Panc1 (cell line): ENCODE results near the gene SLC39A7. TPM values are rescaled to one million over a fixed set of nuclear protein-coding genes. Genes with fewer than 3 reads are reported as not detected.

Source experiments
- ATAC-seq: fragments of 200-7000 bp; cut with Tn5 transposase; 2 replicates; pipeline ENCODE4 v1.9.1; 2020; ENCODE audit warnings: mild to moderate bottlenecking, moderate library complexity
- Bru-seq: library from RNA; stranded (reverse); fragments of 400-500 nt; gene quantifications from one replicate; lab custom pipeline; 2021; lab: Mats Ljungman, UMichigan
- BruChase-seq, 2 experiments: library from RNA; stranded (reverse); fragments of 400-500 nt; gene quantifications; one replicate each; lab custom pipeline; 2021; lab: Mats Ljungman, UMichigan
- BruUV-seq: library from RNA; stranded (reverse); fragments of 400-500 nt; replicated peaks from 2 replicates; lab custom pipeline; 2021; lab: Mats Ljungman, UMichigan
- CTCF ChIA-PET: fragments of 300-600 bp; sonication (Branson Sonifier 250); formaldehyde crosslinking; loops from one replicate; lab custom pipeline; 2022; ENCODE audit warnings: antibody characterized with exemption; lab: Charles Lee
- POLR2A ChIA-PET: fragments of 300-600 bp; sonication (Branson Sonifier 250); formaldehyde crosslinking; loops from one replicate; lab custom pipeline; 2022; ENCODE audit warnings: antibody characterized with exemption; lab: Charles Lee
- DNase-seq: peaks from one replicate; pipeline ENCODE4 v3.0.0-alpha.2; 2010; ENCODE audit warnings: low read depth, low spot score
- H3K27ac ChIP-seq: 2 replicates; pipeline ENCODE4 v1.5.1; 2011; ENCODE audit warnings: mild to moderate bottlenecking, low read length, inconsistent platforms
- H3K27me3 ChIP-seq: fragments of 200-500 bp; sonication (Bioruptor generic); 2 replicates; pipeline ENCODE4 v1.6.0; 2014; ENCODE audit warnings: low read length, inconsistent platforms; ENCODE audit not compliant: control insufficient read depth, insufficient read depth
- H3K36me3 ChIP-seq: fragments of 200-500 bp; sonication (Bioruptor generic); 2 replicates; pipeline ENCODE4 v1.5.1; 2014; ENCODE audit warnings: inconsistent platforms, mild to moderate bottlenecking, low read length, moderate library complexity; ENCODE audit not compliant: control insufficient read depth, insufficient read depth
- H3K4me1 ChIP-seq: 2 replicates; pipeline ENCODE4 v1.5.1; 2011; ENCODE audit warnings: inconsistent platforms, mild to moderate bottlenecking, low read length, moderate library complexity; ENCODE audit not compliant: control insufficient read depth, insufficient read depth
- H3K4me3 ChIP-seq, 2 experiments: 2 replicates each; pipeline ENCODE4 v1.5.1; 2011 to 2012; ENCODE audit warnings: low read depth in 2 of 2, low read length in 2 of 2, mild to moderate bottlenecking in 2 of 2, inconsistent platforms in 1 of 2, moderate library complexity in 1 of 2
- H3K9me3 ChIP-seq: fragments of 200-500 bp; sonication (Bioruptor generic); 2 replicates; pipeline ENCODE4 v1.5.1; 2014; ENCODE audit warnings: low read depth, mild to moderate bottlenecking, inconsistent platforms, low read length, moderate library complexity; ENCODE audit not compliant: control insufficient read depth, insufficient read depth
- CTCF ChIP-seq: fragments of 450-650 bp; IDR thresholded peaks from 2 replicates; pipeline ENCODE4 v1.5.1; 2017; ENCODE audit warnings: mild to moderate bottlenecking
- POLR2AphosphoS5 ChIP-seq: IDR thresholded peaks from 2 replicates; pipeline ENCODE4 v1.6.1; 2012; ENCODE audit warnings: mild to moderate bottlenecking, low read depth, low read length, moderate library complexity
- REST ChIP-seq, 2 experiments: IDR thresholded peaks; 2 replicates each; pipeline ENCODE4 v1.6.1; 2011 to 2012; ENCODE audit warnings: low read depth in 2 of 2, control low read depth in 1 of 2, low read length in 1 of 2, mild to moderate bottlenecking in 1 of 2, moderate library complexity in 1 of 2; ENCODE audit not compliant: insufficient read depth in 1 of 2
- SIN3A ChIP-seq: IDR thresholded peaks from 2 replicates; pipeline ENCODE4 v1.6.1; 2012; ENCODE audit warnings: low read depth, mild to moderate bottlenecking, low read length, moderate library complexity, borderline replicate concordance; ENCODE audit not compliant: insufficient read depth
- TCF7L2 ChIP-seq: IDR thresholded peaks from 2 replicates; pipeline ENCODE4 v1.6.1; 2011; ENCODE audit warnings: mild to moderate bottlenecking, low read depth, low read length, inconsistent platforms
- in situ Hi-C: cut with HindIII; loops from 2 replicates; pipeline ENCODE4 v1.10.0; 2016; ENCODE audit warnings: low sequenced_read_pairs, low pct_unique_long_range_greater_than_20kb
- intact Hi-C: fragments of 100-400 bp; cut with micrococcal nuclease; formaldehyde crosslinking; loops from one replicate; pipeline ENCODE4 v1.10.0; 2022; ENCODE audit not compliant: unreplicated experiment
- long read RNA-seq: library from polyadenylated mRNA; unstranded; transcript quantifications from one replicate; pipeline ENCODE4 v2.0.0, GENCODE V29; 2021; ENCODE audit not compliant: unreplicated experiment
- polyA plus RNA-seq: library from polyadenylated mRNA; unstranded; fragments of >200 nt; gene quantifications from one replicate; pipeline ENCODE4 v1.2.1, GENCODE V29; 2012; ENCODE audit warnings: missing spikeins; ENCODE audit not compliant: insufficient read length
- total RNA-seq: library from RNA; stranded (reverse); gene quantifications from one replicate; pipeline ENCODE4 v1.2.1, GENCODE V29; 2021; ENCODE audit not compliant: unreplicated experiment

Gene SLC39A7
- total RNA-seq, result 135 TPM
- 155 TPM for polyA plus RNA-seq
- Bru-seq, nascent RNA, result percentile 95 among the genes with signal in this experiment
- percentile 98 among the genes with signal in this experiment for BruChase-seq, experiment 1, labeled RNA remaining after a 2-hour chase
- BruChase-seq, experiment 2, labeled RNA remaining after a 6-hour chase, result percentile 99 among the genes with signal in this experiment
- long read RNA-seq, transcript SLC39A7-202 (7 exons, 2,409 nt), result major isoform, 11 of 37 reads
- long read RNA-seq, transcript SLC39A7-201 (8 exons, 2,153 nt), result minor isoform, 9 of 37 reads
- long read RNA-seq, partial matches to known transcripts, result 7 of 37 reads
- long read RNA-seq, other reads (novel, unspliced or antisense), result 9 of 37 reads

- DNase-seq (peak; percentile 97), ATAC-seq (peak; percentile 78)
- no TSS peak for BruUV-seq
- Histone ChIP-seq H3K4me3 (peak within 1 kb of the TSS; percentile 68 to 100), H3K36me3 (peaks cover 19% of the 10 kb centered on the region), H3K27me3 (no peaks in the 10 kb centered on the region), H3K9me3 (no peaks in the 10 kb centered on the region), H3K4me1 (peaks cover 37% of the 10 kb centered on the region), H3K27ac (peak within 1 kb of the TSS; percentile 93)
- TF ChIP-seq POLR2AphosphoS5, result peak; percentile 90
- TF ChIP-seq TCF7L2, result no peak
- peak; percentile 57; the same call in 1 of the 2 replicates for TF ChIP-seq SIN3A
- in situ Hi-C loops (no loop called here), intact Hi-C loops (no loop called here)
- POLR2A ChIA-PET, result interaction anchor here (0.7 kb wide), 3 partner anchors 41 to 182 kb away, joined by 8 to 15 read pairs (median 11); no protein-coding TSS in a partner anchor
- CTCF ChIA-PET, result interaction anchor here (0.7 kb wide), 1 partner anchor 287 kb away, joined by 4 read pairs; no protein-coding TSS in a partner anchor
These were observed at the start of gene SLC39A7, which contains the start of gene RXRB for GRCh38 chr6:33200219-33201146. TSS of gene SLC39A7 (plus strand) at chr6:33200867. CDS start at chr6:33201246, 379 bp downstream. TSS of gene RXRB (minus strand) at chr6:33200665. CDS start at chr6:33200476, 189 bp downstream.

- CTCF ChIA-PET, result no interaction called here
- peaks cover 3% of the 10 kb centered on the region; the same call in 1 of the 2 replicates for H3K27me3 ChIP-seq
These were observed 49.6 kb upstream of the SLC39A7 start for GRCh38 chr6:33151050-33151449.

More at GRCh38 chr6:33151050-33151449, 49.6 kb upstream of the SLC39A7 start:
- no peaks in the 10 kb centered on the region for H3K4me1 ChIP-seq
- intact Hi-C loops (no loop called here), in situ Hi-C loops (no loop called here)
- H3K27ac ChIP-seq, result no peak overlapping the region
- DNase-seq (no peak), ATAC-seq (no peak)
- no peak for TF ChIP-seq REST (IDR thresholded peaks at IDR 0.05; ENCODE audit: insufficient read depth in 1 of 2, low read depth in 2 of 2, low read length in 1 of 2)
- TF ChIP-seq POLR2AphosphoS5, result no peak
- TF ChIP-seq CTCF, result no peak
- H3K4me3 ChIP-seq, result no peak overlapping the region
- no peaks in the 10 kb centered on the region for H3K9me3 ChIP-seq
- POLR2A ChIA-PET, result no interaction called here
- no TSS peak for BruUV-seq
- H3K36me3 ChIP-seq, result no peaks in the 10 kb centered on the region
